Measurements from ENCODE around the gene CCT8.
"Not testable (repeated sequence)": the region's sequence is repeated elsewhere in the genome, so short reads cannot be mapped to it uniquely, and the experiment has no call there.

The CCT8 gene

DNA sequence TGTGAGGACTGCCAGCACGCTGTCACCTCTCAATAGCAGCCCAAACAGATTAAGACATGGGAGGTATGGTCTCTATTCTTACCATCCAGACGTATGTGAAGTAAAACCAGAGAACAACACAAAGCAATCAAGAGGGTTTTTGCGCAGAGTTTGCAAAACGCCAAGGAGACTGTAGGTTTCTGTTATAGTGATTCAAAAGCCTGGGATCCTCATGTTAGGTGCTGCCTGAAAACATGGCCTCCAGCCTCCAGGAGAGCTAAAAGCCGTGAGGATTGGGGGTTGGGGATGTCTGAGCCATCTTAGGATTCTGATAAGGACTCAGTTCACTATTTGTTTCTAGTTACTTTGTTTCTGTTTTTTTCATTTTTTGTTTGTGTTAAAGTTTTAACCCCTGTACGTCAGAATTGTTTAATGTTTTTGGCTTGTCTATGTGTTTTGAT lies 4.2 kb upstream of the CCT8 start:
- H3K4me3 ChIP-seq (replicated peaks; ENCODE audit: low read depth, low read length), result peak overlapping the region; percentile 51
- TF ChIP-seq, protein P1, sequence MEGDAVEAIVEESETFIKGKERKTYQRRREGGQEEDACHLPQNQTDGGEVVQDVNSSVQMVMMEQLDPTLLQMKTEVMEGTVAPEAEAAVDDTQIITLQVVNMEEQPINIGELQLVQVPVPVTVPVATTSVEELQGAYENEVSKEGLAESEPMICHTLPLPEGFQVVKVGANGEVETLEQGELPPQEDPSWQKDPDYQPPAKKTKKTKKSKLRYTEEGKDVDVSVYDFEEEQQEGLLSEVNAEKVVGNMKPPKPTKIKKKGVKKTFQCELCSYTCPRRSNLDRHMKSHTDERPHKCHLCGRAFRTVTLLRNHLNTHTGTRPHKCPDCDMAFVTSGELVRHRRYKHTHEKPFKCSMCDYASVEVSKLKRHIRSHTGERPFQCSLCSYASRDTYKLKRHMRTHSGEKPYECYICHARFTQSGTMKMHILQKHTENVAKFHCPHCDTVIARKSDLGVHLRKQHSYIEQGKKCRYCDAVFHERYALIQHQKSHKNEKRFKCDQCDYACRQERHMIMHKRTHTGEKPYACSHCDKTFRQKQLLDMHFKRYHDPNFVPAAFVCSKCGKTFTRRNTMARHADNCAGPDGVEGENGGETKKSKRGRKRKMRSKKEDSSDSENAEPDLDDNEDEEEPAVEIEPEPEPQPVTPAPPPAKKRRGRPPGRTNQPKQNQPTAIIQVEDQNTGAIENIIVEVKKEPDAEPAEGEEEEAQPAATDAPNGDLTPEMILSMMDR (IDR thresholded peaks at IDR 0.05; ENCODE audit: low read length, missing control alignments), result no peak
- peak; percentile 49 for DNase-seq (ENCODE audit: low read depth)

DNA sequence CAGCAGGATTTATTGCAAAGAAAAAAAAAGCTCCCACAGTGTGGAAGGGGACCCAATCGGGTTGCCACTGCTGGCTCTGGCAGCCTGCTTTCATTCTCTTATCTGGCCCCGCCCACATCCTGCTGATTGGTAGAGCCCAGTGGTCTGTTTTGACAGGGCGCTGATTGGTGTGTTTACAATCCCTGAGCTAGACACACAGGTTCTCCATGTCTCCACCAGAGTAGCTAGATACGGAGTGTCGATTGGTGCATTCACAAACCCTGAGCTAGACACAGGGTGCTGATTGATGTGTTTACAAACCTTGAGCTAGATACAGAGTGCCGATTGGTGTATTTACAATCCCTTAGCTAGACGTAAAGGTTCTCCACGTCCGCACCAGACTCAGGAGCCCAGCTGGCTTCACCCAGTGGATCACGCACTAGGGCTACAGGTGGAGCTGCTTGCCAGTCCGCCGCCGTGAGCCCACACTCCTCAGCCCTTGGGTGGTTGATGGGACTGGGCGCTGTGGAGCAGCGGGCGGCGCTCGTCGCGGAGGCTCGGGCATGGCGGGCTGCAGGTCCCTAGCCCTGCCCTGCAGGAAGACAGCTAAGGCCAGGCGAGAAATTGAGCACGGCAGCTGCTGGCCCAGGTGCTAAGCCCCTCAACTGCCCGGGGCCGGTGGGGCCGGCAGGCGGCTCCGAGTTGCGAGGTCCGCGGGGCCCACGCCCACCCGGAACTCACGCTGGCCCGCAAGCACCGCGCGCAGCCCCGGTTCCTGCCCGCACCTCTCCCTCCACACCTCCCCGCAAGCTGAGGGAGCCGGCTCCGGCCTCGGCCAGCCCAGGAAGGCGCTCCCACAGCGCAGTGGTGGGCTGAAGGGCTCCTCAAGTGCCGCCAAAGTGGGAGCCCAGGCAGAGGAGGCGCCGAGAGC lies 3.5 kb upstream of the CCT8 start:
- H3K4me3 ChIP-seq (replicated peaks; ENCODE audit: low read depth, low read length), result peak overlapping the region; percentile 51
- not testable (repeated sequence) for DNase-seq (ENCODE audit: low read depth)

DNA sequence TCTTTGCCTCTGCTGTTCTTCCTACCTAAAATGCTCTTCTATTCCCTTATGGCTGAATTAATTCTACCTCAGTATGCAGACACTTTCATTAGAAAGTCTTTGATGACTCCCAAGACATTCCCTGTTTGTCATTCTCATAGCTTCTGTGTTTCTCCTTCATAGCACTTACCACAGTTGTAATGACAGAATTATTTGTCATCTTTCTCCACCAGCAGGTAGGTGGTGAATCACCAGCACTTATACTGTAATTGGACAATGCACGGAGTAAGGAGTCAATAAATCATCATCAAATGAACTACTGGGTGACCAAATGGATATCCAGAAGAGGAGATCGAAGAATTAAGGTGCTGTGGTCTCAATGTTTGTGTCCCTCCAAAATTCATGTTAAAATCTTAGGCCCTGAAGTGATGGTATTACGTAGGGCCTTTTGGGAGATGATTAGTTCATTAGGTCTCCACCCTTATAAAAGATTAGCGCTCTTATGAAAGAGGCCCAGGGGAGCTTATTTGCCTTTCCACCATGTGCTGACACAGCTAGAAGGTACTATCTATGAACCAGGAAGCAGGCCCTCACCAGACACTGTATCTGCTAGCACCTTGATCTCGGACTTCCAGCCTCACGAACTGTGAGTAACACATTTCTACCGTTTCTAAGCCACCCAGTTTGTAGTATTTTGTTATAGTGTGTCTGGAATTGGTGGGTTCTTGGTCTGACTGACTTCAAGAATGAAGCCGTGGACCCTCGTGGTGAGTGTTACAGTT lies 2.4 kb upstream of the CCT8 start:
- no peak for DNase-seq (ENCODE audit: low read depth)
- H3K4me3 ChIP-seq (replicated peaks; ENCODE audit: low read depth, low read length), result no peak overlapping the region
- TF ChIP-seq, protein P1 (IDR thresholded peaks at IDR 0.05; ENCODE audit: low read length, missing control alignments), result no peak

DNA sequence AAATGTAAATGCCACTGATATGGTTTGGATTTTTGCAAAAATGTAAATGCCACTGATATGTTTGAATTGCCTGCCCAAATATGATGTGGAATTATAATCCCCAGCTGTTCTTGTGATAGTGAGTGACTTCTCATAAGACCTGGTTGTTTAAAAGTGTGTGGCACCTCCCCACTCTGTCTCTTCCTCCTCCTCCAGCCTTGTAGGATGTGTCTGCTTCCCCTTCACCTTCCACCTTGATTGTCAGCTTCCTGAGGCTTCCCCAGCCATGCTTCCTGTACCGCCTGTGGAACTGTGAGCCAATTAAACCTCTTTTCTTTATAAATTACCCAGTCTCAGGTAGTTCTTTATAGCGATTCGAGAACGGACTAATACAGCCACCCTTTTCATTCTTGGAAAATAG lies 1.3 kb upstream of the CCT8 start:
- no peak for DNase-seq (ENCODE audit: low read depth)
- TF ChIP-seq, protein P1 (IDR thresholded peaks at IDR 0.05; ENCODE audit: low read length, missing control alignments), result no peak
- H3K4me3 ChIP-seq (replicated peaks; ENCODE audit: low read depth, low read length), result no peak overlapping the region

DNA sequence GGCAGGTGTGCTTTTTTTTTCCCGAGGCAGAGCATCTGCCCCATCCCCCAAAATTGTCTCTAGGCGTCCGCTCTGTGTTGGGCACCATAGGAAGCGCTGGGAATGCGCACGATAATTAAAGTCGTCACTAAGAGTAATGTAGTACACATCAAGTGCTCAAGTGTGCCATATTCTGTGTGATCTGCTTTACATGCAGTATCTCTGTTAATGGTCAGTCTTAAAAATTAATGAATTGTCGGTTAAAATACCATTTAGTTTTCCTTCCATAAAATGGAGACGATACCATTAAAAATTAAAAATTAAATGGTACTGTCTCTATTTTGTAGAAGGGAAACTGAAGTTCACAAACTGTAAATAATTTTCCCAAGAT lies 544 bp upstream of the CCT8 start:
- TF ChIP-seq, protein P1 (IDR thresholded peaks at IDR 0.05; ENCODE audit: low read length, missing control alignments), result no peak
- no peak for DNase-seq (ENCODE audit: low read depth)
- H3K4me3 ChIP-seq (replicated peaks; ENCODE audit: low read depth, low read length), result peak overlapping the region; percentile 86

DNA sequence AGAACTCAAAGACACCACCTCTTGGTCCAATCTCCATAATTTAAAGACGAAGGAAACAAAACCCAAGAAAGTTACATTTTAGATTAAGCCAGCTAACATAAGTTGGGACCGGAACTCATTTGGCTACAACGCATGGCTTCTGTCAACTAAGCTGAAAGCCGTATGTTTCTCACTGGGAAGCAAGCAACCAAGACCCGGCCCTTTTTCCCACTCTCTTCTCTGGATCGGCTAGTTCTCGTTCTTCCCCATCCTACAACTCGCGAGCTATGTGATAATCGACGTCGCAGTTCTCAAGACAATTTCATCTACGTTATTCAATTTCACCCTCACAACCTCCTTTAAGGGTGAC lies 601 bp downstream of the CCT8 start:
- DNase-seq (ENCODE audit: low read depth), result peak; percentile 49

More for the DNA sequence above, 601 bp downstream of the CCT8 start:
- peak overlapping the region; percentile 86 for H3K4me3 ChIP-seq (replicated peaks; ENCODE audit: low read depth, low read length)
- TF ChIP-seq, protein P1 (IDR thresholded peaks at IDR 0.05; ENCODE audit: low read length, missing control alignments), result no peak
